ENCODE data around the gene HRH2.

HRH2 gene

GRCh38 chr5:175678074-175678473 lies 20.2 kb downstream of the HRH2 start:
- TF ChIP-seq, protein P1, sequence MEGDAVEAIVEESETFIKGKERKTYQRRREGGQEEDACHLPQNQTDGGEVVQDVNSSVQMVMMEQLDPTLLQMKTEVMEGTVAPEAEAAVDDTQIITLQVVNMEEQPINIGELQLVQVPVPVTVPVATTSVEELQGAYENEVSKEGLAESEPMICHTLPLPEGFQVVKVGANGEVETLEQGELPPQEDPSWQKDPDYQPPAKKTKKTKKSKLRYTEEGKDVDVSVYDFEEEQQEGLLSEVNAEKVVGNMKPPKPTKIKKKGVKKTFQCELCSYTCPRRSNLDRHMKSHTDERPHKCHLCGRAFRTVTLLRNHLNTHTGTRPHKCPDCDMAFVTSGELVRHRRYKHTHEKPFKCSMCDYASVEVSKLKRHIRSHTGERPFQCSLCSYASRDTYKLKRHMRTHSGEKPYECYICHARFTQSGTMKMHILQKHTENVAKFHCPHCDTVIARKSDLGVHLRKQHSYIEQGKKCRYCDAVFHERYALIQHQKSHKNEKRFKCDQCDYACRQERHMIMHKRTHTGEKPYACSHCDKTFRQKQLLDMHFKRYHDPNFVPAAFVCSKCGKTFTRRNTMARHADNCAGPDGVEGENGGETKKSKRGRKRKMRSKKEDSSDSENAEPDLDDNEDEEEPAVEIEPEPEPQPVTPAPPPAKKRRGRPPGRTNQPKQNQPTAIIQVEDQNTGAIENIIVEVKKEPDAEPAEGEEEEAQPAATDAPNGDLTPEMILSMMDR (IDR thresholded peaks at IDR 0.05; ENCODE audit: low read depth, low read length, missing control alignments): no peak
- no peak overlapping the region for H3K4me3 ChIP-seq (ENCODE audit: low read depth, low read length)
- in situ Hi-C loops (cut with HindIII; ENCODE audit: low sequenced_read_pairs): no loop called here
- no peak for DNase-seq (ENCODE audit: low read depth)

GRCh38 chr5:175679411-175679810 lies 21.5 kb downstream of the HRH2 start:
- H3K4me3 ChIP-seq (ENCODE audit: low read depth, low read length): no peak overlapping the region
- DNase-seq (ENCODE audit: low read depth): no peak
- in situ Hi-C loops (cut with HindIII; ENCODE audit: low sequenced_read_pairs): no loop called here
- TF ChIP-seq, protein P1 (IDR thresholded peaks at IDR 0.05; ENCODE audit: low read depth, low read length, missing control alignments): no peak

GRCh38 chr5:175680020-175680419 lies 22.1 kb downstream of the HRH2 start:
- TF ChIP-seq, protein P1 (IDR thresholded peaks at IDR 0.05; ENCODE audit: low read depth, low read length, missing control alignments): no peak
- in situ Hi-C loops (cut with HindIII; ENCODE audit: low sequenced_read_pairs): no loop called here
- no peak for DNase-seq (ENCODE audit: low read depth)
- H3K4me3 ChIP-seq (ENCODE audit: low read depth, low read length): no peak overlapping the region

DNA sequence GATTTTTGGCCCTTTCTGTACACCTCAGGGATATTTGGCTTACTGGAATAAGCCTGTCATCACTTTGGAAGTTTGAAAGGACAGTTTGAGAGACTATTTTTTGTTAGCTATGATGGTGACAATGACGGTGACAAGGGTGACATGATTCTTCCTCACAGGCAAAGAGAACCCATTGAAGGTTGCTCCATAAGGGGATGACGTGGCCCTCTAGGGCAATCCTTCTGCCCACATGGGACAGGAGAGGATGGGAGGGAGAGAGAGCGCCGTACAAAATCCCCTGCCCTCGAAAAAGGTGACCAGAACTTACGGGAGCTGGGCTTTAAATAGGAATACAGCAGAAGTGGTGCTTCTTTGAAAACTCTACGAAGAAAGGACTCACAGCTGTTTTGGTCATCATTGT lies 22.6 kb downstream of the HRH2 start:
- DNase-seq (ENCODE audit: low read depth): no peak
- TF ChIP-seq, protein P1 (IDR thresholded peaks at IDR 0.05; ENCODE audit: low read depth, low read length, missing control alignments): no peak
- H3K4me3 ChIP-seq (ENCODE audit: low read depth, low read length): no peak overlapping the region
- in situ Hi-C loops (cut with HindIII; ENCODE audit: low sequenced_read_pairs): no loop called here

GRCh38 chr5:175681045-175681967 lies 23.4 kb downstream of the HRH2 start:
- in situ Hi-C loops (cut with HindIII; ENCODE audit: low sequenced_read_pairs): no loop called here
- H3K4me3 ChIP-seq (ENCODE audit: low read depth, low read length): no peak overlapping the region
- TF ChIP-seq, protein P1 (IDR thresholded peaks at IDR 0.05; ENCODE audit: low read depth, low read length, missing control alignments): no peak
- no peak for DNase-seq (ENCODE audit: low read depth)

- no peak overlapping the region for H3K4me3 ChIP-seq (ENCODE audit: low read depth, low read length)
- DNase-seq (ENCODE audit: low read depth): no peak
- TF ChIP-seq, protein P1 (IDR thresholded peaks at IDR 0.05; ENCODE audit: low read depth, low read length, missing control alignments): no peak
- in situ Hi-C loops (cut with HindIII; ENCODE audit: low sequenced_read_pairs): no loop called here
Observed at GRCh38 chr5:175681968-175682340, 24.1 kb downstream of the HRH2 start.
